ENCODE results near the gene DGKA.

GRCh38 chr12:55996201-55996714 lies 65.3 kb downstream of the DGKA start:
- TF ChIP-seq, protein P1, sequence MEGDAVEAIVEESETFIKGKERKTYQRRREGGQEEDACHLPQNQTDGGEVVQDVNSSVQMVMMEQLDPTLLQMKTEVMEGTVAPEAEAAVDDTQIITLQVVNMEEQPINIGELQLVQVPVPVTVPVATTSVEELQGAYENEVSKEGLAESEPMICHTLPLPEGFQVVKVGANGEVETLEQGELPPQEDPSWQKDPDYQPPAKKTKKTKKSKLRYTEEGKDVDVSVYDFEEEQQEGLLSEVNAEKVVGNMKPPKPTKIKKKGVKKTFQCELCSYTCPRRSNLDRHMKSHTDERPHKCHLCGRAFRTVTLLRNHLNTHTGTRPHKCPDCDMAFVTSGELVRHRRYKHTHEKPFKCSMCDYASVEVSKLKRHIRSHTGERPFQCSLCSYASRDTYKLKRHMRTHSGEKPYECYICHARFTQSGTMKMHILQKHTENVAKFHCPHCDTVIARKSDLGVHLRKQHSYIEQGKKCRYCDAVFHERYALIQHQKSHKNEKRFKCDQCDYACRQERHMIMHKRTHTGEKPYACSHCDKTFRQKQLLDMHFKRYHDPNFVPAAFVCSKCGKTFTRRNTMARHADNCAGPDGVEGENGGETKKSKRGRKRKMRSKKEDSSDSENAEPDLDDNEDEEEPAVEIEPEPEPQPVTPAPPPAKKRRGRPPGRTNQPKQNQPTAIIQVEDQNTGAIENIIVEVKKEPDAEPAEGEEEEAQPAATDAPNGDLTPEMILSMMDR (IDR thresholded peaks at IDR 0.05) = peak; percentile 81 to 89 (median 86)
- TF ChIP-seq POLR2A (IDR thresholded peaks at IDR 0.05) = no peak
